Suprapubic skin (tissue), 4 donors: ENCODE data around the gene CEP85L. TPM values are rescaled to one million over a fixed set of nuclear protein-coding genes. Genes with fewer than 3 reads are reported as not detected.

Experiments
- DNase-seq, 2 donors: peaks; one replicate each; pipeline ENCODE4 v3.0.0-alpha.2; 2019; ENCODE audit warnings: low spot score in 2 of 2
- H3K27ac ChIP-seq: fragments of 200-600 bp; sonication (generic); one replicate; pipeline ENCODE4 v1.5.1; 2019
- H3K27me3 ChIP-seq: fragments of 200-600 bp; sonication (generic); one replicate; pipeline ENCODE4 v1.5.1; 2019
- H3K36me3 ChIP-seq: fragments of 200-600 bp; sonication (generic); one replicate; pipeline ENCODE4 v1.5.1; 2019
- H3K4me1 ChIP-seq: fragments of 200-600 bp; sonication (generic); one replicate; pipeline ENCODE4 v1.5.1; 2019
- H3K4me3 ChIP-seq: fragments of 200-600 bp; sonication (generic); one replicate; pipeline ENCODE4 v1.5.1; 2019; ENCODE audit warnings: mild to moderate bottlenecking
- H3K9me3 ChIP-seq: fragments of 200-600 bp; sonication (generic); one replicate; pipeline ENCODE4 v1.5.1; 2019
- CTCF ChIP-seq, 2 donors: fragments of 200-600 bp in 1 of 2; fragments of 450-650 bp in 1 of 2; sonication (generic) in 1 of 2; IDR thresholded peaks; one replicate each; pipeline ENCODE4 v1.5.1; 2016 to 2019; ENCODE audit warnings: antibody characterized with exemption in 2 of 2, mild to moderate bottlenecking in 1 of 2, moderate library complexity in 1 of 2
- EP300 ChIP-seq: sonication (generic); formaldehyde crosslinking; IDR thresholded peaks from one replicate; pipeline ENCODE4 v1.6.1; 2017; ENCODE audit warnings: antibody characterized with exemption
- POLR2A ChIP-seq, 2 donors: fragments of 450-650 bp; IDR thresholded peaks; one replicate each; pipeline ENCODE4 v1.6.1; 2017; ENCODE audit warnings: antibody characterized with exemption in 2 of 2, mild to moderate bottlenecking in 2 of 2, moderate library complexity in 2 of 2
- POLR2AphosphoS5 ChIP-seq, 3 donors: sonication (generic); formaldehyde crosslinking; IDR thresholded peaks; one replicate each; pipeline ENCODE4 v1.6.1; 2017; ENCODE audit warnings: antibody characterized with exemption in 3 of 3
- WGBS: methylation state at CpG from one replicate; pipeline ENCODE4 v1.1.5; 2018; 5-methylcytosine and 5-hydroxymethylcytosine counted together
- total RNA-seq, 4 donors: library from RNA; depleted of rRNA; stranded (reverse); fragments of >200 nt; gene quantifications; one replicate each; pipeline ENCODE4 v1.1.0, GENCODE V29; 2016

The CEP85L gene
- total RNA-seq, 4 donors from 2014 or later, result 4.7 to 9.5 (median 5.3) TPM

- H3K27ac ChIP-seq, result no peak overlapping the region
- H3K4me3 ChIP-seq, result no peak overlapping the region
- H3K9me3 ChIP-seq, result no peaks in the 10 kb centered on the region
- no peak for TF ChIP-seq EP300
- TF ChIP-seq POLR2A (IDR thresholded peaks at IDR 0.05), result no peak
- TF ChIP-seq CTCF (IDR thresholded peaks at IDR 0.05), result no peak
- no peak for TF ChIP-seq POLR2AphosphoS5 (IDR thresholded peaks at IDR 0.05)
- H3K36me3 ChIP-seq, result no peaks in the 10 kb centered on the region
- H3K27me3 ChIP-seq, result no peaks in the 10 kb centered on the region
- WGBS, result 92% methylated on average over 2 of the region's 2 CpGs
- no peak for DNase-seq
- H3K4me1 ChIP-seq, result no peaks in the 10 kb centered on the region
Observed at GRCh38 chr6:118603372-118603771, 48.0 kb downstream of the CEP85L start.

GRCh38 chr6:118602300-118602699, 49.1 kb downstream of the CEP85L start:
- DNase-seq, result no peak
- H3K4me3 ChIP-seq, result no peak overlapping the region
- H3K4me1 ChIP-seq, result no peaks in the 10 kb centered on the region
- no peaks in the 10 kb centered on the region for H3K27me3 ChIP-seq
- TF ChIP-seq POLR2AphosphoS5 (IDR thresholded peaks at IDR 0.05) (no peak), POLR2A (IDR thresholded peaks at IDR 0.05) (no peak), EP300 (no peak), CTCF (IDR thresholded peaks at IDR 0.05) (no peak)
- no peaks in the 10 kb centered on the region for H3K36me3 ChIP-seq
- no peak overlapping the region for H3K27ac ChIP-seq
- WGBS, result 88% methylated on average over 2 of the region's 2 CpGs
- H3K9me3 ChIP-seq, result no peaks in the 10 kb centered on the region

- DNase-seq, result no peak
- H3K36me3 ChIP-seq, result no peaks in the 10 kb centered on the region
- H3K9me3 ChIP-seq, result no peaks in the 10 kb centered on the region
- no peak for TF ChIP-seq CTCF (IDR thresholded peaks at IDR 0.05)
- TF ChIP-seq EP300, result no peak
- TF ChIP-seq POLR2A (IDR thresholded peaks at IDR 0.05), result no peak
- H3K4me1 ChIP-seq, result no peaks in the 10 kb centered on the region
- H3K27ac ChIP-seq, result no peak overlapping the region
- no peak overlapping the region for H3K4me3 ChIP-seq
- no peaks in the 10 kb centered on the region for H3K27me3 ChIP-seq
- 83% methylated on average over 2 of the region's 2 CpGs for WGBS
Observed at GRCh38 chr6:118598324-118598723, 53.1 kb downstream of the CEP85L start.

GRCh38 chr6:118597636-118598035, 53.8 kb downstream of the CEP85L start:
- TF ChIP-seq CTCF (IDR thresholded peaks at IDR 0.05), result no peak
- TF ChIP-seq POLR2A (IDR thresholded peaks at IDR 0.05), result no peak
- TF ChIP-seq POLR2AphosphoS5 (IDR thresholded peaks at IDR 0.05), result no peak
- TF ChIP-seq EP300, result no peak
- no peak overlapping the region for H3K4me3 ChIP-seq
- no peak for DNase-seq
- 83% methylated on average over 3 of the region's 3 CpGs for WGBS
- H3K27ac ChIP-seq, result no peak overlapping the region
- no peaks in the 10 kb centered on the region for H3K9me3 ChIP-seq
- H3K36me3 ChIP-seq, result no peaks in the 10 kb centered on the region
- H3K27me3 ChIP-seq, result no peaks in the 10 kb centered on the region
- H3K4me1 ChIP-seq, result no peaks in the 10 kb centered on the region

GRCh38 chr6:118596774-118597320, 54.5 kb downstream of the CEP85L start:
- Histone ChIP-seq H3K27me3 (no peaks in the 10 kb centered on the region), H3K4me1 (no peaks in the 10 kb centered on the region), H3K27ac (no peak overlapping the region), H3K4me3 (no peak overlapping the region), H3K36me3 (no peaks in the 10 kb centered on the region), H3K9me3 (no peaks in the 10 kb centered on the region)
- DNase-seq, result no peak
- 81% methylated on average over 5 of the region's 5 CpGs for WGBS
- no peak for TF ChIP-seq POLR2AphosphoS5 (IDR thresholded peaks at IDR 0.05)
- no peak for TF ChIP-seq EP300
- TF ChIP-seq POLR2A (IDR thresholded peaks at IDR 0.05), result no peak
- no peak for TF ChIP-seq CTCF (IDR thresholded peaks at IDR 0.05)
